Sigmoid colon (tissue), 7 donors: ENCODE measurements around the gene TMEM26. TPM values are rescaled to one million over a fixed set of nuclear protein-coding genes. Genes with fewer than 3 reads are reported as not detected.

ENCODE experiments used
- DNase-seq: peaks from one replicate; pipeline ENCODE4 v3.0.0-alpha.2; 2019
- H3K27ac ChIP-seq, 4 donors: fragments of 200-600 bp; sonication (generic); one replicate each; pipeline ENCODE4 v1.5.1; 2016 to 2019; ENCODE audit warnings: mild to moderate bottlenecking in 1 of 4
- H3K27me3 ChIP-seq, 3 donors: fragments of 200-600 bp; sonication (generic); one replicate each; pipeline ENCODE4 v1.5.1; 2019; ENCODE audit warnings: mild to moderate bottlenecking in 1 of 3
- H3K36me3 ChIP-seq, 4 donors: fragments of 200-600 bp; sonication (generic); one replicate each; pipeline ENCODE4 v1.5.1; 2016 to 2019
- H3K4me1 ChIP-seq, 4 donors: fragments of 200-600 bp; sonication (generic); one replicate each; pipeline ENCODE4 v1.5.1; 2017 to 2019
- H3K4me3 ChIP-seq, 4 donors: fragments of 200-600 bp; sonication (generic); one replicate each; pipeline ENCODE4 v1.5.1; 2017 to 2019; ENCODE audit warnings: mild to moderate bottlenecking in 2 of 4, moderate library complexity in 1 of 4
- H3K9me3 ChIP-seq, 4 donors: fragments of 200-600 bp in 3 of 4; sonication (generic) in 3 of 4; one replicate each; pipeline versions ENCODE4 v1.5.1 to v1.6.1; 2013 to 2019
- CTCF ChIP-seq, 4 experiments: fragments of 450-650 bp in 3 of 4; fragments of 200-600 bp in 1 of 4; IDR thresholded peaks; one replicate each; pipeline ENCODE4 v1.5.1; 2016 to 2019; ENCODE audit warnings: antibody characterized with exemption in 4 of 4, mild to moderate bottlenecking in 3 of 4, moderate library complexity in 2 of 4
- EP300 ChIP-seq, 4 donors: sonication (generic); formaldehyde crosslinking; IDR thresholded peaks; one replicate each; pipeline ENCODE4 v1.6.1; 2017; ENCODE audit warnings: antibody characterized with exemption in 4 of 4
- POLR2A ChIP-seq, 2 donors: fragments of 450-650 bp; IDR thresholded peaks; one replicate each; pipeline ENCODE4 v1.6.1; 2016; ENCODE audit warnings: antibody characterized with exemption in 2 of 2, mild to moderate bottlenecking in 2 of 2, moderate library complexity in 2 of 2
- POLR2AphosphoS5 ChIP-seq, 4 donors: sonication (generic); formaldehyde crosslinking; IDR thresholded peaks; one replicate each; pipeline ENCODE4 v1.6.1; 2017; ENCODE audit warnings: antibody characterized with exemption in 4 of 4
- WGBS, 2 donors: extraction: QIAGEN DNeasy Blood & Tissue Kit; methylation state at CpG; one replicate each; pipeline ENCODE4 v1.1.7; 2013; 5-methylcytosine and 5-hydroxymethylcytosine counted together
- intact Hi-C: fragments of 100-400 bp; cut with DNase I; formaldehyde crosslinking; loops from one replicate; pipeline ENCODE4 v1.15.1; 2023
- polyA plus RNA-seq, 3 donors: library from polyadenylated mRNA; stranded (reverse); fragments of 200-250 nt; gene quantifications; one replicate each; pipeline ENCODE4 v1.2.3, GENCODE V29; 2013
- total RNA-seq, 4 donors: library from RNA; depleted of rRNA; stranded (reverse); fragments of >200 nt; gene quantifications; one replicate each; pipeline ENCODE4 v1.1.0, GENCODE V29; 2016
- donor health status: healthy with polysubstance abuse.
- donor health status: Bipolar disorder and iron deficiency.
- donor health status: healthy.

Gene TMEM26
- total and polyA plus RNA-seq, 7 donors = under 0.01 to 2.3 (median 0.36) TPM

GRCh38 chr10:61406736-61407135, 46.4 kb downstream of the TMEM26 start:
- TF ChIP-seq POLR2AphosphoS5 (IDR thresholded peaks at IDR 0.05) (no peak), CTCF (IDR thresholded peaks at IDR 0.05) (no peak), EP300 (IDR thresholded peaks at IDR 0.05) (no peak), POLR2A (IDR thresholded peaks at IDR 0.05) (no peak)
- intact Hi-C loops = no loop called here
- 68 to 79% methylated on average over 3 of the region's 3 CpGs for WGBS, 2 donors

GRCh38 chr10:61406242-61406641, 46.9 kb downstream of the TMEM26 start:
- Histone ChIP-seq H3K4me1 (peaks cover 0 to 14% (median 13%) of the 10 kb centered on the region in 4 donors), H3K27me3 (no peaks in the 10 kb centered on the region), H3K9me3 (no peaks in the 10 kb centered on the region), H3K27ac (no peak overlapping the region), H3K4me3 (no peak overlapping the region), H3K36me3 (no peaks in the 10 kb centered on the region)
- intact Hi-C loops = no loop called here
- DNase-seq = no peak
- TF ChIP-seq POLR2A (IDR thresholded peaks at IDR 0.05) (no peak), CTCF (IDR thresholded peaks at IDR 0.05) (no peak), POLR2AphosphoS5 (IDR thresholded peaks at IDR 0.05) (no peak), EP300 (IDR thresholded peaks at IDR 0.05) (no peak)

More at GRCh38 chr10:61406736-61407135, 46.4 kb downstream of the TMEM26 start:
- no peaks in the 10 kb centered on the region for H3K36me3 ChIP-seq
- no peaks in the 10 kb centered on the region for H3K9me3 ChIP-seq
- peaks cover 0 to 14% (median 13%) of the 10 kb centered on the region in 4 donors for H3K4me1 ChIP-seq
- H3K27ac ChIP-seq = no peak overlapping the region
- no peak overlapping the region for H3K4me3 ChIP-seq
- DNase-seq = no peak
- no peaks in the 10 kb centered on the region for H3K27me3 ChIP-seq

- intact Hi-C loops = no loop called here
Measured at GRCh38 chr10:61404751-61405150, 48.4 kb downstream of the TMEM26 start.

GRCh38 chr10:61400524-61400923, 52.7 kb downstream of the TMEM26 start:
- intact Hi-C loops = no loop called here
- TF ChIP-seq EP300 (IDR thresholded peaks at IDR 0.05) (no peak), POLR2AphosphoS5 (IDR thresholded peaks at IDR 0.05) (no peak), CTCF (IDR thresholded peaks at IDR 0.05) (no peak), POLR2A (IDR thresholded peaks at IDR 0.05) (no peak)
- no peak overlapping the region for H3K27ac ChIP-seq
- H3K9me3 ChIP-seq = no peaks in the 10 kb centered on the region
- no peak overlapping the region for H3K4me3 ChIP-seq
- no peaks in the 10 kb centered on the region for H3K27me3 ChIP-seq
- no peaks in the 10 kb centered on the region for H3K36me3 ChIP-seq
- no peak for DNase-seq
- peaks cover 0 to 8% (median 2%) of the 10 kb centered on the region in 4 donors for H3K4me1 ChIP-seq
- 91 to 97% methylated on average over 1 of the region's 1 CpG for WGBS, 2 donors

More at GRCh38 chr10:61404751-61405150, 48.4 kb downstream of the TMEM26 start:
- DNase-seq = no peak
- Histone ChIP-seq H3K4me3 (no peak overlapping the region), H3K36me3 (no peaks in the 10 kb centered on the region), H3K27me3 (no peaks in the 10 kb centered on the region), H3K27ac (no peak overlapping the region), H3K4me1 (peaks cover 0 to 14% (median 13%) of the 10 kb centered on the region in 4 donors), H3K9me3 (no peaks in the 10 kb centered on the region)
- TF ChIP-seq POLR2A (IDR thresholded peaks at IDR 0.05) (no peak), POLR2AphosphoS5 (IDR thresholded peaks at IDR 0.05) (no peak), EP300 (IDR thresholded peaks at IDR 0.05) (no peak), CTCF (IDR thresholded peaks at IDR 0.05) (no peak)

GRCh38 chr10:61399406-61399805, 53.8 kb downstream of the TMEM26 start:
- H3K4me3 ChIP-seq = no peak overlapping the region
- no peak for TF ChIP-seq CTCF (IDR thresholded peaks at IDR 0.05)
- TF ChIP-seq EP300 (IDR thresholded peaks at IDR 0.05) = no peak
- TF ChIP-seq POLR2A (IDR thresholded peaks at IDR 0.05) = no peak
- no peak for TF ChIP-seq POLR2AphosphoS5 (IDR thresholded peaks at IDR 0.05)
- intact Hi-C loops = no loop called here
- H3K36me3 ChIP-seq = no peaks in the 10 kb centered on the region
- H3K9me3 ChIP-seq = no peaks in the 10 kb centered on the region
- no peak for DNase-seq
- H3K27me3 ChIP-seq = no peaks in the 10 kb centered on the region
- H3K4me1 ChIP-seq = peaks cover 0 to 8% (median 2%) of the 10 kb centered on the region in 4 donors
- H3K27ac ChIP-seq = no peak overlapping the region
